Suppressor macrophage treated with lipopolysaccharide for 1 hour (primary cell): Measurements from ENCODE around the gene GAGE13.
"Not testable (repeated sequence)": the region's sequence is repeated elsewhere in the genome, so short reads cannot be mapped to it uniquely, and the experiment has no call there.

Source experiments
- DNase-seq, 3 donors: peaks; one replicate each; pipeline ENCODE4 v3.0.0-alpha.2; 2020 to 2022

Gene GAGE13

GRCh38 chrX:49331841-49332240, 459 bp downstream of the GAGE13 start:
- not testable (repeated sequence) for DNase-seq

DNA sequence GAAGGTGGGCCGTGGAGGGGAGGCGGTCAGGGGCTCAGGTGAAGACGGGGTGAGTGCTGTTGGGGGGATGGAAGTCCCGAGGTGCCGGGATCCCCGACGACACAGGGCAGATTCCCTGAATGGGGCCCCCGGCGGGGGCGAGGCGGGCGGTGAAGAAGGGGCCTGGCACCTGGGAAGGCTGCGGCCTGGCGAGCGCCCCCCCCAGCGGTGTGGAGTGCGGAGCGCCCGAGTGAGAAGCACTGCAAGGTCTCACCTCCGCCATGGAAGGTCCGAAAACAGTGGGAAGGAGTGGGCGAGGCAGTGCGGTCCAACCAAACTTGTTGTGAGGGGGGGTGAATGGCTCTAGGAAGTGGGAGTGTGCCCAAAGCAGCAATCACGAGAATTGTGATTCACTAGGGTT, 10.1 kb downstream of the GAGE13 start:
- not testable (repeated sequence) for DNase-seq

GRCh38 chrX:49344496-49345175, 13.3 kb downstream of the GAGE13 start:
- not testable (repeated sequence) for DNase-seq

DNA sequence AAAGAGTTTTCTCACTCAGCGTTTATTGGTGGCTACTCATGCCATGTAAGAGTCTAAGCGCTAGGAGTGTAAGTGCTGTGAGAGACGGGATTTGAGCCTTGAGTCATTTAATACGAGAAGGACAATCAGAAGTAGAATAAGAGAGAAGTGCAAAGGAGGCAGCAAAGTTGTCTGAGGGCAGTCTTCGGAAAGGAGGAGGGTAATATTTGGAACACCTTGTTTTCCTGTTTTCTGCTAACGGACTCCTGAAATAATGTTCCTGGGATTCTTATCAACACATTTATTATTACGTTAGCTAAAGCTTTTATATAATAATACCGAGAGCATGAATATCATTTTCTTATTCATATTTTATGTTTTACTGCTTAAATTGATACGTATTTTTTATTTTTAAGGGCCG, 14.0 kb downstream of the GAGE13 start:
- not testable (repeated sequence) for DNase-seq

DNA sequence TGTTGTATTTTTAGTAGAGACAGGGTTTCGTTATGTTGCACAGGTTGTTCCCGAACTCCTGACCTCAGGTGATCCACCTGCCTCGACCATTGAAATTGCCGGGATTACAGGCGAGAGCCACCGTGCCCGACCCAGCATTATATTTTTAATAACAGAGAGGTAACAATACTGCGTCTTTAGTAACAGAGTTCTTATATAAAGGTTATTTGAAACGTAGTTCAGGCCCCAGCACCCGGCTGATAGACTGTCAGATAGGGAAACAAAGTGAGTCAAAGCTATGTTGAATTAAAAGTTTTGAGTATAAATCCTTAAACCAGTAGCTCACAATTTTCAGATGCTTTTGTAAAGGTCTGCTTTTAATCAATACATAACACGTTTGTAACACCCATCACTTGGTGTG, 14.8 kb downstream of the GAGE13 start:
- not testable (repeated sequence) for DNase-seq
